ENCODE measurements around the gene CYP39A1. TPM values are rescaled to one million over a fixed set of nuclear protein-coding genes. Genes with fewer than 3 reads are reported as not detected.

Gene CYP39A1
- total and polyA plus RNA-seq, 7 donors, result 0.34 to 2.0 (median 0.63) TPM

DNA sequence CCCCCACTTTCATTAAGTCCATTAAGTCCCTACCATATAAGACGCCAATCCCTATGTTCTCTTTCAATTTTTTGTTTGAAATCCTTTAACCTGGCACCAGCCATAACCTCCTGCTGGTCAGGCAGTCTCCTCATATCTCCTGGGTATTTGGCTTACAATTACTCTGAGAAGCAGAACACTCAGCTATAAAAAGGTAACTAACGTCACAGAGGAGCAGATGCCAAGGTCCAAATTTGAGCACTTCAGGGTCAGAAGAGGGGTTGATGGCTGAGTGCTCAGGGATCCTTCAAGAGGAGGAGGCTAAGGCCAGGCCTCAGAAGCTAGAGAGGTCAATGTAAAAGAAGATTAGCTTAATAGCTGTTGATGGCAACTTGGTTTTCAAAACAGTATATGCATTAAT is 139.1 kb downstream of the CYP39A1 start:
- intact Hi-C loops (cut with DNase I), result no loop called here
- no peak for DNase-seq
- TF ChIP-seq, protein P1, sequence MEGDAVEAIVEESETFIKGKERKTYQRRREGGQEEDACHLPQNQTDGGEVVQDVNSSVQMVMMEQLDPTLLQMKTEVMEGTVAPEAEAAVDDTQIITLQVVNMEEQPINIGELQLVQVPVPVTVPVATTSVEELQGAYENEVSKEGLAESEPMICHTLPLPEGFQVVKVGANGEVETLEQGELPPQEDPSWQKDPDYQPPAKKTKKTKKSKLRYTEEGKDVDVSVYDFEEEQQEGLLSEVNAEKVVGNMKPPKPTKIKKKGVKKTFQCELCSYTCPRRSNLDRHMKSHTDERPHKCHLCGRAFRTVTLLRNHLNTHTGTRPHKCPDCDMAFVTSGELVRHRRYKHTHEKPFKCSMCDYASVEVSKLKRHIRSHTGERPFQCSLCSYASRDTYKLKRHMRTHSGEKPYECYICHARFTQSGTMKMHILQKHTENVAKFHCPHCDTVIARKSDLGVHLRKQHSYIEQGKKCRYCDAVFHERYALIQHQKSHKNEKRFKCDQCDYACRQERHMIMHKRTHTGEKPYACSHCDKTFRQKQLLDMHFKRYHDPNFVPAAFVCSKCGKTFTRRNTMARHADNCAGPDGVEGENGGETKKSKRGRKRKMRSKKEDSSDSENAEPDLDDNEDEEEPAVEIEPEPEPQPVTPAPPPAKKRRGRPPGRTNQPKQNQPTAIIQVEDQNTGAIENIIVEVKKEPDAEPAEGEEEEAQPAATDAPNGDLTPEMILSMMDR (IDR thresholded peaks at IDR 0.05), result no peak
- no peak overlapping the region for H3K27ac ChIP-seq
- H3K27me3 ChIP-seq (ENCODE audit: insufficient read depth in 3 of 3, low read length in 2 of 3), result no peaks in the 10 kb centered on the region
- H3K4me1 ChIP-seq, result peaks cover 23% of the 10 kb centered on the region
- peak in 1 of 4 donors; percentile 42 for ATAC-seq
- WGBS, 3 donors, result 50 to 63% (median 53%) methylated on average over 2 of the region's 2 CpGs
- H3K4me3 ChIP-seq, result no peak overlapping the region
- H3K36me3 ChIP-seq (ENCODE audit: insufficient read depth in 1 of 2, low read depth in 1 of 2), result no peaks in the 10 kb centered on the region
- no peaks in the 10 kb centered on the region for H3K9me3 ChIP-seq

DNA sequence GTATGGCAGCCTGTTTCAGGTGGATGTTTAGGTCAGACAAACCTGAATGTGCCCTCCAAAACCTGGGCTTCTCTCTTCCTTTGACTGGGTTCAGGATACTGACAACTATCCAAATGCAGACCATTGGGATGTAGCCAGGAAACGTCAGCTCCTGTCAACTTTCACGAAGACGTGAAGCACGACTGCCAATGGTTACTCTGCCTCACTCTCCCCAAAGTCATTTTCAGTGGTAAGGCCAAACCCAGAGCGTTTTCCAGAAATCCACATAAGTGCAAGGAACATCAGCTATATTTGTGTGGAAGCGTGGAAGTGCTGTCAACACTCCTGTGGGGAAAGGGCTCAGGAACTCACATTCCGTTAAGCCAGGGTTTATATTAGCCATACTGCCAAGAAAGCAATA is 141.3 kb downstream of the CYP39A1 start:
- WGBS, 3 donors, result 64 to 79% (median 75%) methylated on average over 7 of the region's 7 CpGs
- H3K9me3 ChIP-seq, result no peaks in the 10 kb centered on the region
- H3K4me1 ChIP-seq, result peaks cover 25% of the 10 kb centered on the region
- TF ChIP-seq, protein P1 (IDR thresholded peaks at IDR 0.05), result no peak
- no peak overlapping the region for H3K4me3 ChIP-seq
- no peaks in the 10 kb centered on the region for H3K36me3 ChIP-seq (ENCODE audit: insufficient read depth in 1 of 2, low read depth in 1 of 2)
- ATAC-seq (no peak), DNase-seq (no peak)
- intact Hi-C loops (cut with DNase I), result no loop called here
- H3K27me3 ChIP-seq (ENCODE audit: insufficient read depth in 3 of 3, low read length in 2 of 3), result no peaks in the 10 kb centered on the region
- peak overlapping the region; percentile 14 for H3K27ac ChIP-seq

GRCh38 chr6:46510651-46511050 is 142.0 kb downstream of the CYP39A1 start:
- H3K4me3 ChIP-seq, result no peak overlapping the region
- no peaks in the 10 kb centered on the region for H3K27me3 ChIP-seq (ENCODE audit: insufficient read depth in 3 of 3, low read length in 2 of 3)
- peaks cover 25% of the 10 kb centered on the region for H3K4me1 ChIP-seq
- intact Hi-C loops (cut with DNase I), result no loop called here
- DNase-seq (no peak), ATAC-seq (no peak)
- H3K27ac ChIP-seq, result peak overlapping the region; percentile 14
- H3K9me3 ChIP-seq, result no peaks in the 10 kb centered on the region
- no peaks in the 10 kb centered on the region for H3K36me3 ChIP-seq (ENCODE audit: insufficient read depth in 1 of 2, low read depth in 1 of 2)
- TF ChIP-seq, protein P1 (IDR thresholded peaks at IDR 0.05), result no peak

- DNase-seq, result no peak
- Histone ChIP-seq H3K4me1 (peaks cover 25% of the 10 kb centered on the region), H3K4me3 (no peak overlapping the region), H3K27ac (peak overlapping the region; percentile 44), H3K36me3 (ENCODE audit: insufficient read depth in 1 of 2, low read depth in 1 of 2) (no peaks in the 10 kb centered on the region), H3K27me3 (ENCODE audit: insufficient read depth in 3 of 3, low read length in 2 of 3) (no peaks in the 10 kb centered on the region), H3K9me3 (no peaks in the 10 kb centered on the region)
- 68 to 80% (median 75%) methylated on average over 4 of the region's 4 CpGs for WGBS, 3 donors
- no peak for ATAC-seq
- intact Hi-C loops (cut with DNase I), result no loop called here
- TF ChIP-seq, protein P1 (IDR thresholded peaks at IDR 0.05), result no peak
Observed at GRCh38 chr6:46509981-46510510, 142.6 kb downstream of the CYP39A1 start.

DNA sequence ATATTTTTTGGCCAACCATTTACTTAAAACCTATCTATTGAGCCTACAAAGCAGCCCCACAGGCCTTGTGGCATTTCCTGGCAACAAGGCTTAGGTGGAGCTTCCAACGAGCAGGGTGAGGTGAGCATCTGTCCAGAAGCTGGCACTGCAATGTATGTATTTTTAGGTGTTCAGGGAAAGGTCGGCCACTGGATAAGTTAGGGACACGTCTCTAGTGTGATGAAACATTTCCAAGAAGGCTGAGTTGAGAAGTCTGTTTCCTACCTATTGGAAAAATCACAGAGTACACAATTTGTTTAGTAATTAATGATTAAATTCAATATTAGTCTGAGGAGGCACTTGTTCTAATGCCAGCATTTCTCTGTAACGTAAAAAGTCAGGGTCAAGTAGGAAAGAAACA is 143.6 kb downstream of the CYP39A1 start:
- peak; percentile 66 to 88 (median 76) for ATAC-seq
- H3K4me1 ChIP-seq, result peaks cover 25% of the 10 kb centered on the region
- no peak overlapping the region for H3K4me3 ChIP-seq
- H3K27me3 ChIP-seq (ENCODE audit: insufficient read depth in 3 of 3, low read length in 2 of 3), result no peaks in the 10 kb centered on the region
- TF ChIP-seq, protein P1 (IDR thresholded peaks at IDR 0.05), result no peak
- intact Hi-C loops (cut with DNase I), result no loop called here
- H3K36me3 ChIP-seq (ENCODE audit: insufficient read depth in 1 of 2, low read depth in 1 of 2), result no peaks in the 10 kb centered on the region
- WGBS, 3 donors, result 18 to 25% (median 25%) methylated on average over 4 of the region's 4 CpGs
- DNase-seq, result no peak
- H3K9me3 ChIP-seq, result no peaks in the 10 kb centered on the region
- H3K27ac ChIP-seq, result peak overlapping the region; percentile 44

All from psoas muscle (tissue), 8 donors.